Choroid plexus epithelial cell (primary cell): ENCODE results near the gene FOSL1.
A peak's percentile ranks its signal among the peaks of the same experiment; 100 is the strongest.

Source experiments
- DNase-seq: peaks from one replicate; pipeline ENCODE4 v3.0.0-alpha.2; 2010; ENCODE audit warnings: low read depth
- H3K4me3 ChIP-seq: 2 replicates; pipeline ENCODE4 v1.5.1; 2011; ENCODE audit warnings: low read depth, mild to moderate bottlenecking, control low read depth, low read length, moderate library complexity
- CTCF ChIP-seq: conservative IDR thresholded peaks from 2 replicates; pipeline ENCODE4 v1.5.1; 2011; ENCODE audit warnings: low read depth, mild to moderate bottlenecking, control low read depth, inconsistent platforms, low read length, moderate library complexity

The FOSL1 gene

GRCh38 chr11:65920372-65920802 lies 20.2 kb upstream of the FOSL1 start:
- peak overlapping the region; percentile 82 for H3K4me3 ChIP-seq
- no peak for TF ChIP-seq CTCF

GRCh38 chr11:65919573-65920371 lies 19.6 kb upstream of the FOSL1 start:
- TF ChIP-seq CTCF = no peak
- DNase-seq = no peak
- peak overlapping the region; percentile 82 for H3K4me3 ChIP-seq

More at GRCh38 chr11:65920372-65920802, 20.2 kb upstream of the FOSL1 start:
- no peak for DNase-seq

GRCh38 chr11:65919141-65919572 lies 19.0 kb upstream of the FOSL1 start, which contains the start of gene DRAP1:
TSS of gene DRAP1 (plus strand) at chr11:65919426. CDS start at chr11:65919502, 76 bp downstream.
- TF ChIP-seq CTCF = no peak
- DNase-seq = peak; percentile 99
- H3K4me3 ChIP-seq = peak within 1 kb of the TSS; percentile 88

GRCh38 chr11:65918211-65919140 lies 18.3 kb upstream of the FOSL1 start, which contains the start of gene C11orf68:
TSS of gene C11orf68 (minus strand) at chr11:65919062. CDS start at chr11:65919031, 31 bp downstream.
- peak; percentile 40 for DNase-seq
- no peak for TF ChIP-seq CTCF
- peak within 1 kb of the TSS; percentile 88 for H3K4me3 ChIP-seq

- no peak for TF ChIP-seq CTCF
- DNase-seq = no peak
- peak overlapping the region; percentile 88 for H3K4me3 ChIP-seq
Measured at GRCh38 chr11:65917434-65918210, 17.4 kb upstream of the FOSL1 start.

- H3K4me3 ChIP-seq = peak overlapping the region; percentile 88
Measured at GRCh38 chr11:65917077-65917433, 16.9 kb upstream of the FOSL1 start.

More at GRCh38 chr11:65917077-65917433, 16.9 kb upstream of the FOSL1 start:
- TF ChIP-seq CTCF = no peak
- DNase-seq = no peak
